Ishikawa (cell line): Measurements from ENCODE around the gene C4orf54.

Experiments
- CEBPB ChIP-seq: IDR thresholded peaks from 2 replicates; pipeline ENCODE4 v1.6.1; 2012
- CREB1 ChIP-seq: IDR thresholded peaks from 2 replicates; pipeline ENCODE4 v1.6.1; 2012; ENCODE audit warnings: low read depth
- EGR1 ChIP-seq: IDR thresholded peaks from 2 replicates; pipeline ENCODE4 v1.6.1; 2012
- EP300 ChIP-seq: IDR thresholded peaks from 2 replicates; pipeline ENCODE4 v1.6.1; 2012; ENCODE audit warnings: borderline replicate concordance
- FOXM1 ChIP-seq: IDR thresholded peaks from 2 replicates; pipeline ENCODE4 v1.6.1; 2012; ENCODE audit warnings: low read depth, borderline replicate concordance
- NFIC ChIP-seq: IDR thresholded peaks from 2 replicates; pipeline ENCODE4 v1.6.1; 2012
- RAD21 ChIP-seq: IDR thresholded peaks from 2 replicates; pipeline ENCODE4 v1.6.1; 2012; ENCODE audit warnings: low read depth
- TAF1 ChIP-seq: IDR thresholded peaks from 2 replicates; pipeline ENCODE4 v1.6.1; 2012; ENCODE audit warnings: low read depth, mild to moderate bottlenecking
- TCF12 ChIP-seq: IDR thresholded peaks from 2 replicates; pipeline ENCODE4 v1.6.1; 2012; ENCODE audit warnings: low read depth
- TEAD4 ChIP-seq: IDR thresholded peaks from 2 replicates; pipeline ENCODE4 v1.6.1; 2012
- USF1 ChIP-seq: IDR thresholded peaks from 2 replicates; pipeline ENCODE4 v1.6.1; 2012
- YY1 ChIP-seq: IDR thresholded peaks from 2 replicates; pipeline ENCODE4 v1.6.1; 2012; ENCODE audit warnings: low read depth
- ZBTB7A ChIP-seq: IDR thresholded peaks from 2 replicates; pipeline ENCODE4 v1.6.1; 2012; ENCODE audit warnings: low read depth
- TF ChIP-seq, protein P1 (sequence below): IDR thresholded peaks from 2 replicates; pipeline ENCODE4 v1.6.1; 2012
- TF ChIP-seq, protein P2 (sequence below): IDR thresholded peaks from 2 replicates; pipeline ENCODE4 v1.6.1; 2012; ENCODE audit warnings: low read depth, mild to moderate bottlenecking

The C4orf54 gene

GRCh38 chr4:99651016-99651769, 6.4 kb downstream of the C4orf54 start:
- TF ChIP-seq CREB1 (no peak), USF1 (no peak), RAD21 (no peak), NFIC (no peak), TEAD4 (no peak), CEBPB (no peak), TAF1 (no peak), TCF12 (no peak), YY1 (no peak), ZBTB7A (no peak), FOXM1 (no peak)
- TF ChIP-seq, protein P1, sequence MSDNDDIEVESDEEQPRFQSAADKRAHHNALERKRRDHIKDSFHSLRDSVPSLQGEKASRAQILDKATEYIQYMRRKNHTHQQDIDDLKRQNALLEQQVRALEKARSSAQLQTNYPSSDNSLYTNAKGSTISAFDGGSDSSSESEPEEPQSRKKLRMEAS, result no peak
- TF ChIP-seq, protein P2, sequence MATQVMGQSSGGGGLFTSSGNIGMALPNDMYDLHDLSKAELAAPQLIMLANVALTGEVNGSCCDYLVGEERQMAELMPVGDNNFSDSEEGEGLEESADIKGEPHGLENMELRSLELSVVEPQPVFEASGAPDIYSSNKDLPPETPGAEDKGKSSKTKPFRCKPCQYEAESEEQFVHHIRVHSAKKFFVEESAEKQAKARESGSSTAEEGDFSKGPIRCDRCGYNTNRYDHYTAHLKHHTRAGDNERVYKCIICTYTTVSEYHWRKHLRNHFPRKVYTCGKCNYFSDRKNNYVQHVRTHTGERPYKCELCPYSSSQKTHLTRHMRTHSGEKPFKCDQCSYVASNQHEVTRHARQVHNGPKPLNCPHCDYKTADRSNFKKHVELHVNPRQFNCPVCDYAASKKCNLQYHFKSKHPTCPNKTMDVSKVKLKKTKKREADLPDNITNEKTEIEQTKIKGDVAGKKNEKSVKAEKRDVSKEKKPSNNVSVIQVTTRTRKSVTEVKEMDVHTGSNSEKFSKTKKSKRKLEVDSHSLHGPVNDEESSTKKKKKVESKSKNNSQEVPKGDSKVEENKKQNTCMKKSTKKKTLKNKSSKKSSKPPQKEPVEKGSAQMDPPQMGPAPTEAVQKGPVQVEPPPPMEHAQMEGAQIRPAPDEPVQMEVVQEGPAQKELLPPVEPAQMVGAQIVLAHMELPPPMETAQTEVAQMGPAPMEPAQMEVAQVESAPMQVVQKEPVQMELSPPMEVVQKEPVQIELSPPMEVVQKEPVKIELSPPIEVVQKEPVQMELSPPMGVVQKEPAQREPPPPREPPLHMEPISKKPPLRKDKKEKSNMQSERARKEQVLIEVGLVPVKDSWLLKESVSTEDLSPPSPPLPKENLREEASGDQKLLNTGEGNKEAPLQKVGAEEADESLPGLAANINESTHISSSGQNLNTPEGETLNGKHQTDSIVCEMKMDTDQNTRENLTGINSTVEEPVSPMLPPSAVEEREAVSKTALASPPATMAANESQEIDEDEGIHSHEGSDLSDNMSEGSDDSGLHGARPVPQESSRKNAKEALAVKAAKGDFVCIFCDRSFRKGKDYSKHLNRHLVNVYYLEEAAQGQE, result no peak

DNA sequence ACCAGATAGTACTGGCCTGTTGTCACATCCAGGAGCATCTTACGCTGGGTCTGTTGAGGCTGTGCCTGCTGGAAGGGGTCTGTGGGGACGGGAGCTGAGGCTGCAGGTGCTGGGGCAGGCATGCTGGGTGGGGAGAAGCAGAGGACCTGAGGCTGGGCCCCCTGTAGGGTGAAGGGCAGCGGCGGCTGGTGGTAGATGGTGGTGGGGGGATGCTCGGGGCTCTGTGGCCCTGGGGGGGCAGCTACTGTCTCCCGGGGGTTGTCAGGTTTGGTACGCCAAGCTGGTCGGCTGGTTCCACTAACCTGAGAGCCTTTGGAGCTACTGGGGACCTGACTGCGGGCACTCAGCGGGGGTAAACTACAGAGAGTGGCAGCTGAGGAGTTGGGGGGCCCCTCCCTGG, 7.8 kb downstream of the C4orf54 start:
- TF ChIP-seq CEBPB (no peak), ZBTB7A (no peak), TAF1 (no peak), EP300 (no peak), NFIC (no peak), TEAD4 (no peak), FOXM1 (no peak), EGR1 (no peak), RAD21 (no peak), TCF12 (no peak), YY1 (no peak), CREB1 (no peak), USF1 (no peak)
- TF ChIP-seq, protein P1, result no peak
- TF ChIP-seq, protein P2, result no peak

DNA sequence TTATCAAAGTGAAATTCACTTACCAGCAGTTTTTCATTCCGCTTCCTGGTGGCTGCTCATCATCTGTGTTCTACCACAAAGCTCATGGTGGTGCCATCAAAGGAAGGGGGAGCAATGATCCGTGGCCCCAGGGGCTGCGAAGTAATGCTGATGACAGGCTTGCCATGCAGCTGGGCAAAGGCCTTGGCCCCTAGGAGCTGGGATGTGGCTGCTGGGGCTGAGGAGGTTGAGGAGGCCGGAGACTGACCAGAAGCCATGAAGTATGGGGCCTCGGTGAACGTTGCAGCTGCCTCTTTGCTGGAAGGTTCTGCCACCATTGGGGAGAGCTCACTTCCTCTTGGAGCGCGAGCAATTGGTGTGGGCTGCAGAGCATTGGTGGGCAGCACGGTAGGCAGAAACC, 8.4 kb downstream of the C4orf54 start:
- TF ChIP-seq EGR1 (no peak), USF1 (no peak), EP300 (no peak), CREB1 (no peak), CEBPB (no peak), TCF12 (no peak), FOXM1 (no peak)
- TF ChIP-seq, protein P1, result no peak
- TF ChIP-seq, protein P2, result no peak

- TF ChIP-seq TAF1, result no peak
- TF ChIP-seq TCF12, result no peak
- TF ChIP-seq TEAD4, result no peak
- TF ChIP-seq CEBPB, result no peak
- TF ChIP-seq EP300, result no peak
- TF ChIP-seq RAD21, result no peak
- TF ChIP-seq FOXM1, result no peak
- TF ChIP-seq, protein P2, result no peak
- no peak for TF ChIP-seq YY1
- TF ChIP-seq, protein P1, result no peak
- no peak for TF ChIP-seq ZBTB7A
- no peak for TF ChIP-seq CREB1
- no peak for TF ChIP-seq USF1
- TF ChIP-seq NFIC, result no peak
- TF ChIP-seq EGR1, result no peak
These were observed 9.3 kb downstream of the C4orf54 start for GRCh38 chr4:99648321-99648720.
